RWPE2 (cell line): ENCODE results near the gene FEM1A.
"Not testable (repeated sequence)": the region's sequence is repeated elsewhere in the genome, so short reads cannot be mapped to it uniquely, and the experiment has no call there.

Source experiments
- ATAC-seq: fragments of 200-7000 bp; cut with Tn5 transposase; 3 replicates; pipeline ENCODE4 v1.9.1; 2021; ENCODE audit warnings: low read depth
- DNase-seq: peaks from one replicate; pipeline ENCODE4 v3.0.0-alpha.2; 2020; ENCODE audit warnings: low spot score
- H3K27ac ChIP-seq: fragments of 450-650 bp; 2 replicates; pipeline ENCODE4 v1.5.1; 2017; ENCODE audit warnings: mild to moderate bottlenecking; ENCODE audit not compliant: poor library complexity, severe bottlenecking
- H3K27me3 ChIP-seq: fragments of 250-450 bp; sonication (Bioruptor Pico); 2 replicates; pipeline ENCODE4 v1.5.1; 2021; ENCODE audit warnings: mild to moderate bottlenecking, moderate library complexity; ENCODE audit not compliant: insufficient read depth, poor library complexity, severe bottlenecking
- H3K36me3 ChIP-seq: fragments of 250-450 bp; sonication (Bioruptor Pico); 2 replicates; pipeline ENCODE4 v1.5.1; 2020; ENCODE audit warnings: low read depth, mild to moderate bottlenecking, moderate library complexity
- H3K4me1 ChIP-seq: fragments of 250-450 bp; sonication (Bioruptor Pico); 2 replicates; pipeline ENCODE4 v1.5.1; 2021; ENCODE audit warnings: mild to moderate bottlenecking, moderate library complexity; ENCODE audit not compliant: insufficient read depth, poor library complexity, severe bottlenecking
- H3K4me3 ChIP-seq: fragments of 250-450 bp; sonication (Bioruptor Pico); 2 replicates; pipeline ENCODE4 v1.5.1; 2021; ENCODE audit warnings: mild to moderate bottlenecking, moderate library complexity; ENCODE audit not compliant: severe bottlenecking
- H3K9me3 ChIP-seq: fragments of 250-450 bp; sonication (Bioruptor Pico); 2 replicates; pipeline ENCODE4 v1.5.1; 2021; ENCODE audit warnings: mild to moderate bottlenecking, moderate library complexity; ENCODE audit not compliant: severe bottlenecking
- CTCF ChIP-seq: fragments of 450-650 bp; IDR thresholded peaks from one replicate; pipeline ENCODE4 v1.5.1; 2017; ENCODE audit warnings: mild to moderate bottlenecking, moderate library complexity; ENCODE audit not compliant: poor library complexity, severe bottlenecking

Gene FEM1A

GRCh38 chr19:4792866-4793195 lies 1.3 kb downstream of the FEM1A start:
- Histone ChIP-seq H3K4me3 (peak overlapping the region; percentile 96), H3K4me1 (peaks cover 10% of the 10 kb centered on the region), H3K36me3 (peaks cover 19% of the 10 kb centered on the region)
- DNase-seq, ATAC-seq, H3K9me3 ChIP-seq, H3K27ac ChIP-seq, H3K27me3 ChIP-seq: not testable (repeated sequence)

- peaks cover 10% of the 10 kb centered on the region for H3K4me1 ChIP-seq
- H3K9me3 ChIP-seq, ATAC-seq, DNase-seq, H3K27ac ChIP-seq, H3K27me3 ChIP-seq, H3K4me3 ChIP-seq: not testable (repeated sequence)
- H3K36me3 ChIP-seq = peaks cover 19% of the 10 kb centered on the region
Measured at GRCh38 chr19:4793278-4793677, 1.7 kb downstream of the FEM1A start.

GRCh38 chr19:4794971-4795370 lies 3.4 kb downstream of the FEM1A start:
- H3K9me3 ChIP-seq = no peaks in the 10 kb centered on the region
- DNase-seq = no peak
- peaks cover 19% of the 10 kb centered on the region for H3K36me3 ChIP-seq
- H3K4me1 ChIP-seq = peaks cover 10% of the 10 kb centered on the region
- no peak for TF ChIP-seq CTCF
- no peak overlapping the region for H3K4me3 ChIP-seq
- H3K27ac ChIP-seq = peak overlapping the region; percentile 51
- ATAC-seq = no peak
- no peaks in the 10 kb centered on the region for H3K27me3 ChIP-seq

GRCh38 chr19:4795400-4795799 lies 3.9 kb downstream of the FEM1A start:
- DNase-seq (no peak), ATAC-seq (no peak)
- Histone ChIP-seq H3K27ac (peak overlapping the region; percentile 51), H3K4me3 (no peak overlapping the region), H3K27me3 (no peaks in the 10 kb centered on the region), H3K9me3 (no peaks in the 10 kb centered on the region), H3K36me3 (peaks cover 19% of the 10 kb centered on the region), H3K4me1 (peaks cover 10% of the 10 kb centered on the region)
- TF ChIP-seq CTCF = no peak

GRCh38 chr19:4800591-4801081 lies 9.1 kb downstream of the FEM1A start:
- peaks cover 4% of the 10 kb centered on the region for H3K4me1 ChIP-seq
- peaks cover 4% of the 10 kb centered on the region for H3K36me3 ChIP-seq
- H3K27ac ChIP-seq = peak overlapping the region; percentile 20
- no peaks in the 10 kb centered on the region for H3K27me3 ChIP-seq
- ATAC-seq = peak; percentile 58; the same call in 2 of the 3 replicates
- TF ChIP-seq CTCF = no peak
- no peak for DNase-seq
- H3K9me3 ChIP-seq = no peaks in the 10 kb centered on the region
- H3K4me3 ChIP-seq = no peak overlapping the region

- no peaks in the 10 kb centered on the region; the same call in 1 of the 2 replicates for H3K36me3 ChIP-seq
- H3K27ac ChIP-seq = no peak overlapping the region
- H3K4me1 ChIP-seq = peaks cover 4% of the 10 kb centered on the region
- TF ChIP-seq CTCF = no peak
- no peak overlapping the region for H3K4me3 ChIP-seq
- no peaks in the 10 kb centered on the region for H3K27me3 ChIP-seq
- DNase-seq = no peak
- ATAC-seq = no peak
- no peaks in the 10 kb centered on the region for H3K9me3 ChIP-seq
Measured at GRCh38 chr19:4801085-4801619, 9.6 kb downstream of the FEM1A start.
